ENCODE measurements around the gene NTM. TPM values are rescaled to one million over a fixed set of nuclear protein-coding genes. Genes with fewer than 3 reads are reported as not detected.

The NTM gene
- total RNA-seq, 2 donors from 2014 or later: 19.1 to 44.7 TPM

- no peaks in the 10 kb centered on the region for H3K36me3 ChIP-seq
- H3K9me3 ChIP-seq: no peaks in the 10 kb centered on the region
- no peak for DNase-seq (ENCODE audit: low spot score)
- H3K27ac ChIP-seq: no peak overlapping the region
- no peak overlapping the region for H3K4me3 ChIP-seq
- no peak for TF ChIP-seq CTCF (IDR thresholded peaks at IDR 0.05)
- H3K4me1 ChIP-seq: no peaks in the 10 kb centered on the region
- H3K27me3 ChIP-seq: no peaks in the 10 kb centered on the region
Measured at GRCh38 chr11:131591051-131591461, 220.6 kb downstream of the NTM start.

GRCh38 chr11:131592152-131592551, 221.7 kb downstream of the NTM start:
- TF ChIP-seq CTCF (IDR thresholded peaks at IDR 0.05): no peak
- Histone ChIP-seq H3K27ac (no peak overlapping the region), H3K4me1 (no peaks in the 10 kb centered on the region), H3K27me3 (no peaks in the 10 kb centered on the region), H3K9me3 (no peaks in the 10 kb centered on the region), H3K36me3 (no peaks in the 10 kb centered on the region), H3K4me3 (no peak overlapping the region)
- DNase-seq (ENCODE audit: low spot score): no peak

DNA sequence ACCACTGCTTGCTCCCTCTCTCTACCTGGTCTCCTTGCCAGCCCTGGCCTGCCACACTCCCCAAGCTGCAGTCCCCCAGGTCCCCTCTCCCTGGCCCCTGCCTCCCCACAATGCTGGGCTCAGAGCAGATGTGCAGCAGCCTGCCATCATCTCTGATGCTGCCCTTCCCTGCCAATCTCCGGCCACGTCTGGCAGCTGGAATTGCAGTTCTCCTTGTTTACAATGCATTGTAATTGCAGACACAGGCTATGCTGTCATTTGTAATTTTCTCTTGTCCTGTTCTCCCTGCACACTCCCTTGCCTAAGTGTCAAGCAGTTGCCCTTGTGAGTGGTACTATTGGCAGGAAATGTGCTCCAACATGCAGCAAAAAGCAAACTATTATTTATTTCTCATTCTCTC, 222.3 kb downstream of the NTM start:
- no peak overlapping the region for H3K27ac ChIP-seq
- DNase-seq (ENCODE audit: low spot score): no peak
- H3K4me3 ChIP-seq: no peak overlapping the region
- no peaks in the 10 kb centered on the region for H3K36me3 ChIP-seq
- H3K27me3 ChIP-seq: no peaks in the 10 kb centered on the region
- no peaks in the 10 kb centered on the region for H3K9me3 ChIP-seq
- H3K4me1 ChIP-seq: no peaks in the 10 kb centered on the region
- no peak for TF ChIP-seq CTCF (IDR thresholded peaks at IDR 0.05)

DNA sequence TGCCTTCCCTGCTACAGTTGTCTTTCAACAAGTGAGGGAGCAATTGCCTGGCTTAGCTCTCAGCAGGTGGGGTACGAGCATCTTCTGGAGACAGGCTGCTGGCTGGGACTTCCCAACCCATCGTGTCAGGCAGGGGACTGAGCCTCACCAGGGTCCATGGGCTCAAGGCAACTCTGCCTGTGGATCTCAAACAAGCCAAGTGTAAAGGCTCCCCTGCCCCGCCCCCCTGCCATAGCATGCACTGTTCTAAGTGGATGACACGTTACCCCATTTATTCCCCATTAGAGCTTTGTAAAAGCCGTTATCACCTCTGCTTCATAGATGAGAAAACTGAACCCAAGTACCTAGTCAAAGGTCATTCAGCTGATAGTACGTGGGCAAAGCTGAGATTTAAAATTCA, 222.9 kb downstream of the NTM start:
- no peaks in the 10 kb centered on the region for H3K9me3 ChIP-seq
- no peak overlapping the region for H3K27ac ChIP-seq
- H3K27me3 ChIP-seq: no peaks in the 10 kb centered on the region
- H3K36me3 ChIP-seq: no peaks in the 10 kb centered on the region
- no peaks in the 10 kb centered on the region for H3K4me1 ChIP-seq
- H3K4me3 ChIP-seq: no peak overlapping the region
- no peak for TF ChIP-seq CTCF (IDR thresholded peaks at IDR 0.05)
- no peak for DNase-seq (ENCODE audit: low spot score)

GRCh38 chr11:131595797-131596196, 225.4 kb downstream of the NTM start:
- Histone ChIP-seq H3K36me3 (no peaks in the 10 kb centered on the region), H3K27ac (no peak overlapping the region), H3K4me1 (no peaks in the 10 kb centered on the region), H3K27me3 (no peaks in the 10 kb centered on the region), H3K9me3 (no peaks in the 10 kb centered on the region), H3K4me3 (no peak overlapping the region)
- DNase-seq (ENCODE audit: low spot score): no peak
- TF ChIP-seq CTCF (IDR thresholded peaks at IDR 0.05): no peak

GRCh38 chr11:131597890-131598289, 227.5 kb downstream of the NTM start:
- Histone ChIP-seq H3K4me3 (no peak overlapping the region), H3K36me3 (no peaks in the 10 kb centered on the region), H3K27me3 (no peaks in the 10 kb centered on the region), H3K9me3 (no peaks in the 10 kb centered on the region), H3K4me1 (no peaks in the 10 kb centered on the region), H3K27ac (no peak overlapping the region)
- TF ChIP-seq CTCF (IDR thresholded peaks at IDR 0.05): no peak
- DNase-seq (ENCODE audit: low spot score): no peak
